Panc1 (cell line): ENCODE data around the gene HES6.

Source experiments
- POLR2AphosphoS5 ChIP-seq: IDR thresholded peaks from 2 replicates; pipeline ENCODE4 v1.6.1; 2012; ENCODE audit warnings: mild to moderate bottlenecking, low read depth, low read length, moderate library complexity
- SIN3A ChIP-seq: IDR thresholded peaks from 2 replicates; pipeline ENCODE4 v1.6.1; 2012; ENCODE audit warnings: low read depth, mild to moderate bottlenecking, low read length, moderate library complexity, borderline replicate concordance; ENCODE audit not compliant: insufficient read depth
- TF ChIP-seq, protein P1 (sequence below): fragments of 450-650 bp; IDR thresholded peaks from 2 replicates; pipeline ENCODE4 v1.5.1; 2017; ENCODE audit warnings: mild to moderate bottlenecking

DNA sequence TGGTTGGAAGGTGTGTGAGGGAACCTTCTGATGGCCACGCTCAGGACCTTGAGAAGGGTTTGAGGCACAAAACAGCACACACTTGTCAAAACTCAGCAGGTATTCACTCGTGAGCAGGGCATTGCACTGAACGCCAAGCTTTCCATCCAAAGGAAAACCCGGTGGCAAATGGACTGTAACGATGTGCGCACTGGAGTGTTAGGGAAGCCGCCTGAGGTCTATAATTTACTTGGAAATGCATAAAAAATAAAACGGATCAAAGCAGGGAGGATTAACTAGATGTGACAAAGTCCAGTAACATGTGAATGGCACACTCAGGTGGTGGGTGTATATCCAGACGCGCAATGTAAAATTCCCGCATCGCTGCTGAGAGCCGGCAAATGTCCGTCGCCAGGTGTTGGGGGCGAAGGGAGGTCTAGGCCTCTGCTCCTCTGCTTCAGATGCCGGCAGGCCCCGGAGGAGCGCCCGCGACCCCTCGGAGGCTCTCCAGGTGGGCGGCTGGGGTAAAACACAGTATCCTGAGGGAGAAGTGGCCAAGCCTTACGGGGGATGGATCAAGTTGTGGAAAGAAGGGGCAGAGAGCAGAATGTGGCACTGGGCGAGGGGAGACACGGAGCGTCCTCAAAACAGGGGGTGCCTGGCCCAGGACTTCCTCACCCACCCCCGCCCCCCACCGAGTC, 15.3 kb downstream of the HES6 start:
- TF ChIP-seq, protein P1, sequence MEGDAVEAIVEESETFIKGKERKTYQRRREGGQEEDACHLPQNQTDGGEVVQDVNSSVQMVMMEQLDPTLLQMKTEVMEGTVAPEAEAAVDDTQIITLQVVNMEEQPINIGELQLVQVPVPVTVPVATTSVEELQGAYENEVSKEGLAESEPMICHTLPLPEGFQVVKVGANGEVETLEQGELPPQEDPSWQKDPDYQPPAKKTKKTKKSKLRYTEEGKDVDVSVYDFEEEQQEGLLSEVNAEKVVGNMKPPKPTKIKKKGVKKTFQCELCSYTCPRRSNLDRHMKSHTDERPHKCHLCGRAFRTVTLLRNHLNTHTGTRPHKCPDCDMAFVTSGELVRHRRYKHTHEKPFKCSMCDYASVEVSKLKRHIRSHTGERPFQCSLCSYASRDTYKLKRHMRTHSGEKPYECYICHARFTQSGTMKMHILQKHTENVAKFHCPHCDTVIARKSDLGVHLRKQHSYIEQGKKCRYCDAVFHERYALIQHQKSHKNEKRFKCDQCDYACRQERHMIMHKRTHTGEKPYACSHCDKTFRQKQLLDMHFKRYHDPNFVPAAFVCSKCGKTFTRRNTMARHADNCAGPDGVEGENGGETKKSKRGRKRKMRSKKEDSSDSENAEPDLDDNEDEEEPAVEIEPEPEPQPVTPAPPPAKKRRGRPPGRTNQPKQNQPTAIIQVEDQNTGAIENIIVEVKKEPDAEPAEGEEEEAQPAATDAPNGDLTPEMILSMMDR: no peak
- TF ChIP-seq POLR2AphosphoS5 (no peak), SIN3A (no peak)
